Left lung (tissue), 10 donors: ENCODE results near the gene UBE2QL1. TPM values are rescaled to one million over a fixed set of nuclear protein-coding genes. Genes with fewer than 3 reads are reported as not detected.

ENCODE experiments used
- ATAC-seq: fragments of 200-7000 bp; cut with Tn5 transposase; one replicate; pipeline ENCODE4 v1.9.1; 2020; ENCODE audit warnings: moderate library complexity
- DNase-seq, 4 donors: peaks; one replicate each; pipeline ENCODE4 v3.0.0-alpha.2; 2013 to 2020
- H3K27ac ChIP-seq, 2 donors: fragments of 200-600 bp; sonication (generic) in 1 of 2; one replicate each; pipeline versions ENCODE4 v1.5.0 to v1.8.0; 2020 to 2021
- H3K27me3 ChIP-seq, 2 donors: fragments of 200-600 bp; sonication (generic) in 1 of 2; one replicate each; pipeline versions ENCODE4 v1.5.0 to v1.8.0; 2020 to 2021
- H3K36me3 ChIP-seq, 2 donors: fragments of 200-600 bp; sonication (generic) in 1 of 2; one replicate each; pipeline versions ENCODE4 v1.5.0 to v1.8.0; 2020 to 2021
- H3K4me1 ChIP-seq, 2 donors: fragments of 200-600 bp; one replicate each; pipeline ENCODE4 v1.8.0; 2021
- H3K4me3 ChIP-seq, 2 donors: fragments of 200-600 bp; sonication (generic) in 1 of 2; one replicate each; pipeline versions ENCODE4 v1.5.0 to v1.8.0; 2020 to 2021; ENCODE audit warnings: mild to moderate bottlenecking in 1 of 2
- H3K9me3 ChIP-seq, 2 donors: fragments of 200-600 bp; sonication (generic) in 1 of 2; one replicate each; pipeline versions ENCODE4 v1.5.0 to v1.8.0; 2020 to 2021
- CTCF ChIP-seq, 2 donors: fragments of 200-600 bp; sonication (generic) in 1 of 2; IDR thresholded peaks; one replicate each; pipeline versions ENCODE4 v1.5.0 to v1.8.0; 2021; ENCODE audit warnings: antibody characterized with exemption in 2 of 2
- intact Hi-C, 2 donors: fragments of 100-400 bp; cut with DNase I; formaldehyde crosslinking; loops; one replicate each; pipeline versions ENCODE4 v1.11.2 to v1.14.2; 2022
- polyA plus RNA-seq, 6 donors: library from polyadenylated mRNA; unstranded; fragments of 120-200 nt; gene quantifications; one replicate each; pipeline ENCODE4 v1.2.1, GENCODE V29; 2013; ENCODE audit not compliant: insufficient read length in 6 of 6
- total RNA-seq, 2 donors: library from RNA; stranded (reverse); fragmentation: NEBNext Ultra II Directional; extraction: Animal tissue kit (Norgen Biotek cat#: 25700); gene quantifications; one replicate each; pipeline ENCODE4 v1.2.1, GENCODE V29; 2021
- donor health status: DM: no; HTN: yes; CAD: no.
- donor health status: DM: no; HTN: no; CAD: no.

Gene UBE2QL1
- total and polyA plus RNA-seq, 8 donors = 0.05 to 0.32 (median 0.27) TPM

- H3K9me3 ChIP-seq = no peaks in the 10 kb centered on the region
- H3K27me3 ChIP-seq = peaks cover 0 to 16% of the 10 kb centered on the region in 2 donors
- H3K36me3 ChIP-seq = no peaks in the 10 kb centered on the region
- no peak overlapping the region for H3K4me3 ChIP-seq
- intact Hi-C loops = no loop called here
- no peaks in the 10 kb centered on the region for H3K4me1 ChIP-seq
- H3K27ac ChIP-seq = no peak overlapping the region
- no peak for TF ChIP-seq CTCF (IDR thresholded peaks at IDR 0.05)
- ATAC-seq = no peak
- no peak for DNase-seq
Measured at GRCh38 chr5:6403416-6403815, 45.2 kb upstream of the UBE2QL1 start.

GRCh38 chr5:6404129-6404528, 44.5 kb upstream of the UBE2QL1 start:
- Histone ChIP-seq H3K4me3 (no peak overlapping the region), H3K27ac (no peak overlapping the region), H3K36me3 (no peaks in the 10 kb centered on the region), H3K4me1 (no peaks in the 10 kb centered on the region), H3K27me3 (peaks cover 0 to 16% of the 10 kb centered on the region in 2 donors), H3K9me3 (peaks cover 0 to 2% of the 10 kb centered on the region in 2 donors)
- intact Hi-C loops = no loop called here
- TF ChIP-seq CTCF (IDR thresholded peaks at IDR 0.05) = no peak
- DNase-seq = no peak
- ATAC-seq = no peak

- H3K36me3 ChIP-seq = no peaks in the 10 kb centered on the region
- no peak for ATAC-seq
- peaks cover 0 to 16% of the 10 kb centered on the region in 2 donors for H3K27me3 ChIP-seq
- H3K9me3 ChIP-seq = peaks cover 0 to 2% of the 10 kb centered on the region in 2 donors
- no peak for TF ChIP-seq CTCF (IDR thresholded peaks at IDR 0.05)
- no peak overlapping the region for H3K4me3 ChIP-seq
- DNase-seq = no peak
- H3K27ac ChIP-seq = no peak overlapping the region
- H3K4me1 ChIP-seq = no peaks in the 10 kb centered on the region
- intact Hi-C loops = no loop called here
Measured at GRCh38 chr5:6405591-6405990, 43.1 kb upstream of the UBE2QL1 start.

- Histone ChIP-seq H3K9me3 (peaks cover 0 to 2% of the 10 kb centered on the region in 2 donors), H3K27ac (no peak overlapping the region), H3K36me3 (no peaks in the 10 kb centered on the region), H3K27me3 (peaks cover 0 to 28% of the 10 kb centered on the region in 2 donors), H3K4me3 (no peak overlapping the region), H3K4me1 (no peaks in the 10 kb centered on the region)
- intact Hi-C loops = no loop called here
- no peak for ATAC-seq
- no peak for DNase-seq
- no peak for TF ChIP-seq CTCF (IDR thresholded peaks at IDR 0.05)
Measured at GRCh38 chr5:6407558-6408259, 41.0 kb upstream of the UBE2QL1 start.

GRCh38 chr5:6408260-6408596, 40.4 kb upstream of the UBE2QL1 start:
- H3K4me3 ChIP-seq = no peak overlapping the region
- no peaks in the 10 kb centered on the region for H3K36me3 ChIP-seq
- peaks cover 0 to 2% of the 10 kb centered on the region in 2 donors for H3K9me3 ChIP-seq
- no peak for TF ChIP-seq CTCF (IDR thresholded peaks at IDR 0.05)
- DNase-seq (no peak), ATAC-seq (no peak)
- peaks cover 0 to 28% of the 10 kb centered on the region in 2 donors for H3K27me3 ChIP-seq
- H3K27ac ChIP-seq = no peak overlapping the region
- H3K4me1 ChIP-seq = no peaks in the 10 kb centered on the region
- intact Hi-C loops = no loop called here
